ENCODE results near the gene ZNF30.

Gene ZNF30

GRCh38 chr19:34959021-34959420 is 32.3 kb downstream of the ZNF30 start:
- no peak for TF ChIP-seq CTCF (IDR thresholded peaks at IDR 0.05; ENCODE audit: control extremely low read depth, extremely low read depth, low read depth, missing control alignments)
- no peak for DNase-seq (ENCODE audit: extremely low spot score)
- ChIA-PET POLR2A (no interaction called here), CTCF (no interaction called here)

DNA sequence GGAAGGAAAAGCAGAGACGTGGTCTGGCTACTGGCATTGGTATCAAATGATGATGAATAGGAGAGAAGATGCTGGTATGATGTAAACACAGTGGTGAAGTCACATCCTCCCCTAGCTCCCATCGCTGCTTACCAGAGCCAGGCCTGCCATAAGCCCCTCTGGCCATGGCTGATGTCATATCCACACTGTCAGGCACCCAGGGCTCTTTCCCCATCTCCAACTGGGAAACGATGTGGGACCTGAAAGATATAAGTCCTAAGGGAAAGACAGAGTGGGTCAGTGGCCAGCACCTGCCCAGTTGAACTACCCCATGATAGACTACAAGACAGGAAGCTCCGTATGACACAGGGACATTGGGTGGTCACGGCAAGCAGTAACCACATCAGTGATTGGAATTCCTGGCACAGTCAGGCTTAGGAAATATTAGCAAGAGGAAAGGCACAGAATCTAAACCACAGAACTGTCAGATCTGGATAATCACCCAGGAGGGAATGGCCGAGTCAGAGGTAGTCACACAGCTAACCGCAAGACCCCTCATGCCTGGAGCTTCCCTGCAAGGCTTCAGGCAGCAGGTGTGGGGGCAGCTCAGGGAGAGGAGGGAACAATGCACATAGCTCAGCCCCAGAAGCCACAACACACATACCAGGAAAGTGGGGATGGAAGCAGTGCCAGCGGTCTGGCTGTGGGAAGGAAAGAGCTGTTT is 33.6 kb downstream of the ZNF30 start:
- ChIA-PET CTCF (interaction anchor here (4.6 kb wide), 1 partner anchor 13 kb away, joined by 21 read pairs; no protein-coding TSS in a partner anchor), POLR2A (no interaction called here)
- no peak for DNase-seq (ENCODE audit: extremely low spot score)
- TF ChIP-seq CTCF (IDR thresholded peaks at IDR 0.05; ENCODE audit: control extremely low read depth, extremely low read depth, low read depth, missing control alignments), result no peak

DNA sequence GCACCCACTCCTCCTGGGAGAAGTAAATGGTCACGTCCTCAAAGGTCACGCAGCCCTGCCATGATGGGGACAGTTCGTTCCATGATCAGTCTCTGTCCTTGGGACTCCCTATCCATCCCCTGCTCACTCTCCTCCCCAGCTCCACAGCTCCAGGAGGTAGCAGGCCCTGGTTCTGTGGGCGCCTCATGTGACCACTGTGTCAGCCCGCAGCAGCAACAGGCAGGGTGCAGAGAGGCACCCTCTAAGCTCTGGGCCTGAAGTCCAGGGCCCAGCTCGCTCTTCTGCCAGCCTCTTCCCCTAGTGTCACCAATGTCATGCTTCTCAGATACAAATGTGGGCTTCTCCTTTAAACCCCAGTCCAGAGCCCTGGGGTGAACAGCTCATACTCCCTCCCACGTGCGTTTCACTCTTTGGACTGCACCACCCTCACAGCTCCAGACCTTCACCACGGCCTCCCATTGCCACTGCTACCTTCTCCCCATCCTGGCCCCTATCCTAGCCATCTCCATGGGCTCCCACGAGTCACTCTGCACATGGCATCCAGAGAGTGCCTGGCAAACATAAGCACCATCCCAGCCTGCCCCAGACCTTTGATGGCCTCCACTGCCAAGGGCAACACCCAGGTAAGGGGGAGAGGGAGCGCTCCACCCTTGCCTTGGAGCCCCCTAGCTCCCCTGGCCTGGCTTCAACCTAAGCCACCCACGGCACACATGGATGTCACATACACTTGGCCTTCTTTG is 34.4 kb downstream of the ZNF30 start:
- CTCF ChIA-PET, result interaction anchor here (4.6 kb wide), 1 partner anchor 12 kb away, joined by 21 read pairs; no protein-coding TSS in a partner anchor
- POLR2A ChIA-PET, result no interaction called here
- no peak for TF ChIP-seq CTCF (IDR thresholded peaks at IDR 0.05; ENCODE audit: control extremely low read depth, extremely low read depth, low read depth, missing control alignments)
- no peak for DNase-seq (ENCODE audit: extremely low spot score)

DNA sequence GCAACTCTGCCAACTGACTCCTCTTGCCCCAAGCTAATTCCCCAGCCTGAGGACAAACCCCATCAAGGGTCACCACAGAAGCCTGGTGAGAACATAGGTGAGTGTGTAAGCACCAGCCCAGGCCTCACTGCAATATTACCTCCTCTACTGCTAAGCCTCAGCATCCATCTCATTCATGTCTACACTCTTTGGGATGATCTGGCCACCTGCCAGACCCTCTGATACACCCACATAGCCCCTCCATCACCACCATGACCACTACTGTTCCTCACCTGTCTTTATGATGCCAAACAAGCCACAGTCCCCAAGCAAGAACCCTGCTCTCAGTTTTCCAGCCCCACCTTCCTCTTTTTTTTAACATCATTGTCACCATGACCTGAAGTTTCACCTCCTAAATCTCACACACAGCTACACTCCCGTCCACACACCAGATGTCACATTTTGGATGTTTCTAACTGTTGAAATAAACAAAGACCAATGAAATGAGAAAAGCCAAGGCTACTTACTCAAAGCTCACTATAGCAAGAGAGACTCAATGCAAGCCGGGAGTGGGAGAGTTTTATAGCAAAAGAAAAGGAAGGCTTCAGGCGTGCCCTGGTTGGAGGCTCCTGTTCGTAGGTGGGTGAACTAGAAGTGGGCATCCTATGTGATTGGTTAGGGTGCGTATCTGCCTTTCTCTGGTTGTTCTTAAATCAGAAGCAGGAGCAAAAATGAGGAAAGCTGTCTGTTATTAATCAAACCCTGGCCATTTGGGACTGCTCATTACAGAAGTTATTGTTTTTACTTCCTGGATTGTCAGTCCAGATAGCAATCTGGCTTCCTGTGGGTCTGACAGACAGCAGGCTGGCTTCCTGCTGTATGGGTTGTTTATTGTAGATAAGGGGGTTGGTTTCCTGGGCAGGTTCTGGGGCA is 35.3 kb downstream of the ZNF30 start:
- no peak for TF ChIP-seq CTCF (IDR thresholded peaks at IDR 0.05; ENCODE audit: control extremely low read depth, extremely low read depth, low read depth, missing control alignments)
- ChIA-PET CTCF (interaction anchor here (1.3 to 4.6 kb wide), 2 partner anchors 11 to 65 kb away, joined by 3 to 21 read pairs; no protein-coding TSS in a partner anchor), POLR2A (no interaction called here)
- DNase-seq (ENCODE audit: extremely low spot score), result no peak

GRCh38 chr19:34962687-34963572 is 36.2 kb downstream of the ZNF30 start:
- POLR2A ChIA-PET, result no interaction called here
- DNase-seq (ENCODE audit: extremely low spot score), result peak; percentile 23
- CTCF ChIA-PET, result interaction anchor here (1.3 to 4.6 kb wide), 3 partner anchors 10 to 64 kb away, joined by 3 to 21 read pairs (median 8); no protein-coding TSS in a partner anchor
- no peak for TF ChIP-seq CTCF (IDR thresholded peaks at IDR 0.05; ENCODE audit: control extremely low read depth, extremely low read depth, low read depth, missing control alignments)
